ENCODE measurements around the gene TBL1XR1. TPM values are rescaled to one million over a fixed set of nuclear protein-coding genes. Genes with fewer than 3 reads are reported as not detected.
A peak's percentile ranks its signal among the peaks of the same experiment; 100 is the strongest.

The TBL1XR1 gene
- total and polyA plus RNA-seq, 3 experiments from 2014 or later, result 36.3 to 193 (median 173) TPM

DNA sequence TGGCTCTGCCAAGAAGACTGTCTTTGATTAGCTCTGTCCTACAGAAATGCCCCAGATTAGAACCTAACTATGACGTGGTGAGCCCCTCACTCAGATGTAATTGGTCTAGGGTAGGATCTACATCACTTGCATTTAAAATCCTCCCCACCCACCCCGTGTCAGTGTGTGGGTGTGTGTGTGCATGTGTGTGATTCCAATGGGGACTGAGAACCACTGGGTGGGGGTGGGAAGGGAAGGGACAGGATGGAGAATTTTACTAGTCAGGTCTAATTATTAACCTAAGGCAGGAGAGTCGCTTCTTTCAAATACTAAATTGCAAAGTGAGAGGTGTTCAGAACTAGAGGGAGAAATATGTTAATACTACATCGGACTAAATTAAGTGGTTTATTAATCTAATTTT, 91.7 kb downstream of the TBL1XR1 start:
- Histone ChIP-seq H3K27ac (ENCODE audit: low read depth, low read length) (no peak overlapping the region), H3K4me3 (ENCODE audit: low read length) (no peak overlapping the region), H3K9me3 (ENCODE audit: low read length) (no peaks in the 10 kb centered on the region), H3K27me3 (ENCODE audit: insufficient read depth, low read length, poor library complexity, severe bottlenecking) (no peaks in the 10 kb centered on the region), H3K36me3 (ENCODE audit: insufficient read depth, low read length) (no peaks in the 10 kb centered on the region), H3K4me1 (ENCODE audit: insufficient read depth, low read length) (peaks cover 54% of the 10 kb centered on the region)
- POLR2A ChIA-PET, result no interaction called here
- H3K9me3 Mint-ChIP-seq, result peaks cover 0 to 2% (median 0%) of the 10 kb centered on the region in 5 donors
- CTCF ChIA-PET, result no interaction called here
- peaks cover 71 to 97% (median 94%) of the 10 kb centered on the region in 3 donors for H3K4me1 Mint-ChIP-seq
- H3K27me3 Mint-ChIP-seq, result no peaks in the 10 kb centered on the region
- no peak for DNase-seq
- peak overlapping the region in 1 of 7 donors; percentile 1 for H3K4me3 Mint-ChIP-seq
- peak overlapping the region in 4 of 8 donors; percentile 10 to 55 (median 47) for H3K27ac Mint-ChIP-seq
- H3K36me3 Mint-ChIP-seq, result no peaks in the 10 kb centered on the region

DNA sequence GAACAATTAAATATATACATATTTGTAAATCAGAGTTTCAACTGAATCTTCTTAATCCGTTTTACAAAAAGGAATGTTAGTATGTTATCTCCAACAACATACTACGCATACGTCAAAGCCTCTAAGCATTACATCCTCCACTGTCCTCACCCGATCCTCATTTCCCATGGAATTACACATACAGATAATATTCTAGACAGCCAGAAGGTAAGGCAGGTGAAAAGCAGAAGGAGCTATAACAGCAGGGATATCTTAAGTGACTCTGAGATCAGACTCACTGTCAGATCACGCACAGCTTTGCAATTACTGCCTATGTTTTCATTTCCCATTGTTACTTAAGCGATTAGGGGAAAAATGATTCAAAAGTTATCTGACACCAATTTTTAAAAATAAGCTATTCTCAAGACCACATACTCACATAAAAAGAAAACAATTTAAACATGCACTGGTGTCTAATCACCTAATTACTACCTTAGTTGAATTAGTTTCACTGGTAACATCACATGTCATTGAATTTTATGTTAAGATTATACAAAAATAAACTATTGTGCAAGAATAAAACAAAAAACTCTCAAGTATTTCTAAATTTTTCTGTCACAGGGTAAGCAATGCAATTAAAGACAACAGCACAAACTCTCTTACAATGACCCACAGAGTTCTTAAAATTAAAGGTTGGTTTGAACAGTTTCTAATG, 92.8 kb downstream of the TBL1XR1 start:
- POLR2A ChIA-PET, result no interaction called here
- H3K27ac ChIP-seq (ENCODE audit: low read depth, low read length), result no peak overlapping the region
- peak overlapping the region in 3 of 8 donors; percentile 12 to 29 (median 21) for H3K27ac Mint-ChIP-seq
- H3K9me3 Mint-ChIP-seq, result peaks cover 0 to 2% (median 0%) of the 10 kb centered on the region in 5 donors
- H3K4me1 Mint-ChIP-seq, result peaks cover 60 to 91% (median 86%) of the 10 kb centered on the region in 3 donors
- no peaks in the 10 kb centered on the region for H3K27me3 Mint-ChIP-seq
- DNase-seq, result no peak
- H3K4me3 Mint-ChIP-seq, result peak overlapping the region in 1 of 7 donors; percentile 7
- no peaks in the 10 kb centered on the region for H3K9me3 ChIP-seq (ENCODE audit: low read length)
- no peaks in the 10 kb centered on the region for H3K27me3 ChIP-seq (ENCODE audit: insufficient read depth, low read length, poor library complexity, severe bottlenecking)
- H3K36me3 ChIP-seq (ENCODE audit: insufficient read depth, low read length), result no peaks in the 10 kb centered on the region
- CTCF ChIA-PET, result no interaction called here
- peaks cover 42% of the 10 kb centered on the region for H3K4me1 ChIP-seq (ENCODE audit: insufficient read depth, low read length)
- no peaks in the 10 kb centered on the region for H3K36me3 Mint-ChIP-seq
- H3K4me3 ChIP-seq (ENCODE audit: low read length), result no peak overlapping the region

DNA sequence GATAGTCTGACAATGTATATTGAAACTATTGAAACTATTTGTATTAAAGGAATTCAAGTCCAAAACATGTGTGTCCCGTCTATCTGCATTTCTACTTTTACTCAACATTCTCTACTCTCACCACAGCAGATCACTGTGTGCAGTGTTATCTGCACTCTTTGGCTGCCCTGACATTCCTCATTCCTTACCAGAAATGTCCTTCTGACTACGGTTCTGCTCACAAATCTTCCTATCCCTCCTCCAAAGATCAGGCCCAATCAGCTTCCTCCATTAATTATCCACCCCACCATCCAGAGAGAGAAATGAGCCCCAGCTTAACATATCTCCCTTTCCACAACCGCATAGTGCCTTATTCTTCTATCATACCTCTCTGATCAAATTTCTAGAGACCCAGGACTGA, 94.7 kb downstream of the TBL1XR1 start:
- H3K4me1 ChIP-seq (ENCODE audit: insufficient read depth, low read length), result peaks cover 26% of the 10 kb centered on the region

DNA sequence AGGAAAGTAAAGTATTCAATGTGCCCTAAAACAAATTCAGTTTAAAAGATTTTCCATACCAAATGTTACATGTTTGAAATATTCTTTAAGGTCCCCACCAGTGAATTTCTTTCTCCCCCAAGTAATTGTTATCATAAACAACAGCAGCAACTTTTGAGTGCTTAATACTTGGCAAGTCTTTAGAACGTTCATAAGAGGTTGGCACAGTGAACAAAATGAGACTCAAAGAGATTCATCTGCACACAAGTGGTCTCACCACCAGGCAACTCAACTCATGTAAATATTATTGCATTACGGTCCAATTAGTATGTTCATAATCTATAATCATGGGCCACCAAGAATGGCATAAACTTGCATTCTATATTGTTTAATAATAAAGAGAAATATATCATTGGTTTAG, 98.7 kb downstream of the TBL1XR1 start:
- POLR2A ChIA-PET, result no interaction called here
- Histone ChIP-seq H3K27me3 (ENCODE audit: insufficient read depth, low read length, poor library complexity, severe bottlenecking) (no peaks in the 10 kb centered on the region), H3K36me3 (ENCODE audit: insufficient read depth, low read length) (no peaks in the 10 kb centered on the region), H3K4me1 (ENCODE audit: insufficient read depth, low read length) (peaks cover 4% of the 10 kb centered on the region), H3K4me3 (ENCODE audit: low read length) (no peak overlapping the region), H3K9me3 (ENCODE audit: low read length) (peaks cover 8% of the 10 kb centered on the region), H3K27ac (ENCODE audit: low read depth, low read length) (no peak overlapping the region)
- DNase-seq, result no peak
- peaks cover 39 to 82% (median 68%) of the 10 kb centered on the region in 3 donors for H3K4me1 Mint-ChIP-seq
- H3K27me3 Mint-ChIP-seq, result no peaks in the 10 kb centered on the region
- CTCF ChIA-PET, result no interaction called here
- H3K36me3 Mint-ChIP-seq, result peaks cover 14 to 34% (median 30%) of the 10 kb centered on the region in 3 donors
- H3K27ac Mint-ChIP-seq, result peak overlapping the region in 5 of 8 donors; percentile 12 to 61 (median 37)
- H3K9me3 Mint-ChIP-seq, result peaks cover 2 to 11% (median 6%) of the 10 kb centered on the region in 5 donors
- peak overlapping the region in 1 of 7 donors; percentile 2 for H3K4me3 Mint-ChIP-seq

More for the DNA sequence above, 94.7 kb downstream of the TBL1XR1 start:
- Mint-ChIP-seq H3K4me3 (peak overlapping the region in 1 of 7 donors; percentile 33), H3K4me1 (peaks cover 54 to 87% (median 84%) of the 10 kb centered on the region in 3 donors), H3K27me3 (no peaks in the 10 kb centered on the region), H3K36me3 (peaks cover 0 to 6% (median 0%) of the 10 kb centered on the region in 3 donors), H3K27ac (peak overlapping the region; percentile 0 to 59 (median 27)), H3K9me3 (peaks cover 0 to 2% (median 0%) of the 10 kb centered on the region in 5 donors)
- no peak overlapping the region for H3K4me3 ChIP-seq (ENCODE audit: low read length)
- no peaks in the 10 kb centered on the region for H3K36me3 ChIP-seq (ENCODE audit: insufficient read depth, low read length)
- H3K9me3 ChIP-seq (ENCODE audit: low read length), result no peaks in the 10 kb centered on the region
- no peaks in the 10 kb centered on the region for H3K27me3 ChIP-seq (ENCODE audit: insufficient read depth, low read length, poor library complexity, severe bottlenecking)
- H3K27ac ChIP-seq (ENCODE audit: low read depth, low read length), result no peak overlapping the region
- ChIA-PET CTCF (no interaction called here), POLR2A (no interaction called here)
- DNase-seq, result no peak

DNA sequence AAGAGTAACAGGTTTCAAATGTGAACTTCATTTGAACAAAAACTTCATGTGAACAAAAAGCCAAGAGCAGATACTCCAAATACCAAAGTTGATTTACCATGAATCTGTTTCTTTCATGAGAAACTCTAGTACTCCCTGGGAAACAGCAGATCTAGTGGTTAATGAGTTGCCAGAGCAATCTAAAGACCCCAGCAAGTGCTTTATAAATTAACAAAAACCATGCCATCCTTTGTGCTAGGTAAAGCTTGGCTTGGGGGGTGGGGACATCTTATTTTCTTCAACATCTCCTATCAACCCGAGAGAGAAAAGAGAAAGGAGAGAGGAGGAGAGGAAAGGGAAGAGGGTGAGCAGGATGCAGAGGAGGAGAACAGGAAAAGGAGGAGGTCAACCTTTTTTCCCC, 100.7 kb downstream of the TBL1XR1 start:
- H3K4me1 ChIP-seq (ENCODE audit: insufficient read depth, low read length), result no peaks in the 10 kb centered on the region
- ChIA-PET CTCF (no interaction called here), POLR2A (no interaction called here)
- peaks cover 5 to 25% (median 20%) of the 10 kb centered on the region in 5 donors for H3K9me3 Mint-ChIP-seq
- peak overlapping the region in 1 of 7 donors; percentile 23 for H3K4me3 Mint-ChIP-seq
- H3K9me3 ChIP-seq (ENCODE audit: low read length), result peaks cover 11% of the 10 kb centered on the region
- H3K36me3 Mint-ChIP-seq, result peaks cover 22 to 49% (median 49%) of the 10 kb centered on the region in 3 donors
- DNase-seq, result no peak
- no peaks in the 10 kb centered on the region for H3K27me3 Mint-ChIP-seq
- H3K4me3 ChIP-seq (ENCODE audit: low read length), result no peak overlapping the region
- H3K27ac ChIP-seq (ENCODE audit: low read depth, low read length), result no peak overlapping the region
- H3K27ac Mint-ChIP-seq, result peak overlapping the region in 7 of 8 donors; percentile 25 to 88 (median 59)
- H3K36me3 ChIP-seq (ENCODE audit: insufficient read depth, low read length), result no peaks in the 10 kb centered on the region
- peaks cover 46 to 77% (median 73%) of the 10 kb centered on the region in 3 donors for H3K4me1 Mint-ChIP-seq
- no peaks in the 10 kb centered on the region for H3K27me3 ChIP-seq (ENCODE audit: insufficient read depth, low read length, poor library complexity, severe bottlenecking)

DNA sequence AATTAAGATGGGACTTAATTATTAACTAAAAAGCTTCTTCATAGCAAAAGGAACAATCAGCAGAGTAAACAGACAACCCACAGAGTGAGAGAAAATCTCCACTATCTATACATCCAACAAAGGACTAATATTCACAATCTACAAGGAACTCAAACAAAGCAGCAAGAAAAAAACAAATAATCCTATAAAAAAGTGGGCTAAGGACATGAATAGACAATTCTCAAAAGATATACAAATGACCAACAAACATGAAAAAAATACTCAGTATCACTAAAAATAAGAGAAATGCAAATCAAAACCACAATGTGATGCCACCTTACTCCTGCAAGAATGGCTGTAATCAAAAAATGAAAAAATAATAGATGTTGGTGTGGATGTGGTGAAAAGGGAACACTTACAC, 103.3 kb downstream of the TBL1XR1 start:
- no peaks in the 10 kb centered on the region for H3K4me1 ChIP-seq (ENCODE audit: insufficient read depth, low read length)
- H3K27ac Mint-ChIP-seq, result peak overlapping the region in 3 of 8 donors; percentile 9 to 77 (median 55)
- ChIA-PET POLR2A (no interaction called here), CTCF (no interaction called here)
- no peaks in the 10 kb centered on the region for H3K27me3 Mint-ChIP-seq
- peaks cover 14% of the 10 kb centered on the region for H3K9me3 ChIP-seq (ENCODE audit: low read length)
- H3K9me3 Mint-ChIP-seq, result peaks cover 7 to 30% (median 26%) of the 10 kb centered on the region in 5 donors
- peaks cover 29 to 61% (median 60%) of the 10 kb centered on the region in 3 donors for H3K36me3 Mint-ChIP-seq
- peaks cover 54 to 74% (median 74%) of the 10 kb centered on the region in 3 donors for H3K4me1 Mint-ChIP-seq
- H3K4me3 Mint-ChIP-seq, result no peak overlapping the region
- H3K27ac ChIP-seq (ENCODE audit: low read depth, low read length), result no peak overlapping the region
- no peaks in the 10 kb centered on the region for H3K36me3 ChIP-seq (ENCODE audit: insufficient read depth, low read length)
- H3K27me3 ChIP-seq (ENCODE audit: insufficient read depth, low read length, poor library complexity, severe bottlenecking), result no peaks in the 10 kb centered on the region
- no peak overlapping the region for H3K4me3 ChIP-seq (ENCODE audit: low read length)
- DNase-seq, result no peak

DNA sequence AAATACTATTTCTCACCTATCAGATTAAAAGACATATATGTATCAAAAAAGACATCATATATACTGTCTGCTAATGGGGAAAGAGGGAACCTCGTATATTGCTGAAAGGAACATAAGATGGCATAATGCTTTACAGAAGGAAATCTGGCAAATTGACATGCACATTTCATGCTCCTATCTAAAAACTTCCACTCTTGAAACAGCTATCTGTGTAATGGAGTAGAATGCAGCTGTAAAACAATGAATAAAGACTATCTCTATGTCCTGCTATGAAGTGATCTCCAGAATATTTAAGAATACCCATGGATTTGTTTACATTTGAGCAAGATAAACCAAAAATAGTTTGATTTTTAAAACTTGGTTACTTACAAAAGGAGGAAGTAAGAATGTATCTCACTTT, 107.4 kb downstream of the TBL1XR1 start:
- Histone ChIP-seq H3K27ac (ENCODE audit: low read depth, low read length) (no peak overlapping the region), H3K9me3 (ENCODE audit: low read length) (peaks cover 14% of the 10 kb centered on the region), H3K4me1 (ENCODE audit: insufficient read depth, low read length) (no peaks in the 10 kb centered on the region), H3K27me3 (ENCODE audit: insufficient read depth, low read length, poor library complexity, severe bottlenecking) (no peaks in the 10 kb centered on the region), H3K36me3 (ENCODE audit: insufficient read depth, low read length) (no peaks in the 10 kb centered on the region), H3K4me3 (ENCODE audit: low read length) (no peak overlapping the region)
- Mint-ChIP-seq H3K36me3 (peaks cover 22 to 43% (median 41%) of the 10 kb centered on the region in 3 donors), H3K27me3 (no peaks in the 10 kb centered on the region), H3K4me1 (peaks cover 68 to 90% (median 83%) of the 10 kb centered on the region in 3 donors), H3K27ac (peak overlapping the region in 4 of 8 donors; percentile 31 to 45 (median 40)), H3K9me3 (peaks cover 7 to 25% (median 22%) of the 10 kb centered on the region in 5 donors), H3K4me3 (no peak overlapping the region)
- ChIA-PET POLR2A (no interaction called here), CTCF (no interaction called here)
- DNase-seq, result no peak

DNA sequence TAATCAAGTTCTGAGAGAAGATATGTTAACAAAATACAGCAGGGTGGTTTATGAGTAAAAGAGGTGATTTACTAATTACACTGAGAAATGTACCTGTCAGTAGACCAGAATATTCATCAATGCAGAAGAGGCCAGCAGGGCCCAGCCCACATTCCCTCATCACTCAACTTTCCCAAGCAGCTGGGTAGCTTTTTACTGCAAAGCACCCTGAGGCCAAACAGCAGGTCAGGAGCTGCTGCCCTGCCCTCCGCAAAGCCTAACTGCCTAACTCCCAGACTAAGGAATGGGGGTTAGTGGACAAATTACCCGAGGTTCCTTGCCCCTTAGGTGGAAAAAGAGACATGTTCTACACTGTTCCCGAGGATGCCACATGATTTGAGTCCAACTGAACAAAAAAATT, 108.2 kb downstream of the TBL1XR1 start:
- Mint-ChIP-seq H3K9me3 (peaks cover 7 to 25% (median 19%) of the 10 kb centered on the region in 5 donors), H3K36me3 (peaks cover 25 to 41% (median 40%) of the 10 kb centered on the region in 3 donors), H3K4me3 (no peak overlapping the region), H3K4me1 (peaks cover 73 to 94% (median 83%) of the 10 kb centered on the region in 3 donors), H3K27me3 (no peaks in the 10 kb centered on the region), H3K27ac (peak overlapping the region in 6 of 8 donors; percentile 23 to 74 (median 40))
- Histone ChIP-seq H3K4me1 (ENCODE audit: insufficient read depth, low read length) (no peaks in the 10 kb centered on the region), H3K9me3 (ENCODE audit: low read length) (peaks cover 7% of the 10 kb centered on the region), H3K27ac (ENCODE audit: low read depth, low read length) (no peak overlapping the region), H3K36me3 (ENCODE audit: insufficient read depth, low read length) (no peaks in the 10 kb centered on the region), H3K4me3 (ENCODE audit: low read length) (no peak overlapping the region), H3K27me3 (ENCODE audit: insufficient read depth, low read length, poor library complexity, severe bottlenecking) (no peaks in the 10 kb centered on the region)
- ChIA-PET CTCF (no interaction called here), POLR2A (no interaction called here)
- no peak for DNase-seq
